Measurements from ENCODE around the gene TMEM79.

The TMEM79 gene

GRCh38 chr1:156284112-156284511 is at the start of gene TMEM79:
TMEM79 (plus strand) TSS chr1:156284325; CDS start chr1:156285227, 902 bp downstream.
- no peak for DNase-seq (ENCODE audit: low read depth in 2 of 2)

DNA sequence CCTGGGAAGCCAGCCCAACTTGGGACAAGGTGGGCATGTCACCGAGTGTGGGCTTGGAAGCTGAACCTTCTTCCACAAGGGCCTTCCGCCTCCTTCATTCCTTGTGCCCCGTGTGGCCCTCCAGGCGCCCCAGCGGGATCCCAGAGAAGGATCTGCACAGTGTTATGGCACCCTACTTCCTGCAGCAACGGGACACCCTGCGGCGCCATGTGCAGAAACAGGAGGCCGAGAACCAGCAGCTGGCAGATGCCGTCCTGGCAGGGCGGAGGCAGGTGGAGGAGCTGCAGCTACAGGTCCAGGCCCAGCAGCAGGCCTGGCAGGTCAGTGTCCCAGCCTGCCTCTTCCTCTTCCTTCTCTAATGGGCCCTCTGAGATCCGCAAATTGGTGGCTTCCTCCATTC is 48.0 kb upstream of the TMEM79 start:
- no peak for DNase-seq (ENCODE audit: low read depth in 2 of 2)

GRCh38 chr1:156238248-156238647 is 45.9 kb upstream of the TMEM79 start:
- no peak for DNase-seq (ENCODE audit: low read depth in 2 of 2)

DNA sequence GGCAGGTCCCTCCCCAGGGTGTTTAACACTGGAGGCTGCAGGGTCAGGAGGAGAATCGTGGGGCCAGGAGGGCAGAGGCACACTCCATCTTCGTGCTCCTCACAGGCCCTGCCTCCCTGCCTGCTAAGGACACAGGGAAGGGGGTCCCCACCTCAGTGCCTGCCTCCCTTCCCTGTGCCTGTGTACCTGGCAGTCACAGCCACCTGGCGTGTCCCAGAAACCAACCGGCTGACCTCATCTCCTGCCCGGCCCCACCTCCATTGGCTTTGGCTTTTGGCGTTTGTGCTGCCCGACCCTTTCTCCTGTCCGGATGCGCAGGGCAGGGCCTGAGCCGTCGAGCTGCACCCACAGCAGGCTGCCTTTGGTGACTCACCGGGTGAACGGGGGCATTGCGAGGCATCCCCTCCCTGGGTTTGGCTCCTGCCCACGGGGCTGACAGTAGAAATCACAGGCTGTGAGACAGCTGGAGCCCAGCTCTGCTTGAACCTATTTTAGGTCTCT is 42.8 kb upstream of the TMEM79 start:
- no peak for DNase-seq (ENCODE audit: low read depth in 2 of 2)

DNA sequence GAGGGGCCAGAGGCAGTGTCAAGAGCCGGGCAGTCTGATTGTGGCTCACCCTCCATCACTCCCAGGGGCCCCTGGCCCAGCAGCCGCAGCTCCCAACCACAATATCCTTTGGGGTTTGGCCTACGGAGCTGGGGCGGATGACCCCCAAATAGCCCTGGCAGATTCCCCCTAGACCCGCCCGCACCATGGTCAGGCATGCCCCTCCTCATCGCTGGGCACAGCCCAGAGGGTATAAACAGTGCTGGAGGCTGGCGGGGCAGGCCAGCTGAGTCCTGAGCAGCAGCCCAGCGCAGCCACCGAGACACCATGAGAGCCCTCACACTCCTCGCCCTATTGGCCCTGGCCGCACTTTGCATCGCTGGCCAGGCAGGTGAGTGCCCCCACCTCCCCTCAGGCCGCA is 42.2 kb upstream of the TMEM79 start, which contains the start of gene BGLAP:
Gene BGLAP (plus strand): TSS at position 259 of the 400 bp plus-strand sequence. CDS start 48 bp downstream, at position 307.
- DNase-seq (ENCODE audit: low read depth in 2 of 2): no peak

GRCh38 chr1:156242738-156243137 is 41.4 kb upstream of the TMEM79 start:
- DNase-seq (ENCODE audit: low read depth in 2 of 2): no peak

GRCh38 chr1:156244126-156244525 is 40.0 kb upstream of the TMEM79 start:
- no peak for DNase-seq (ENCODE audit: low read depth in 2 of 2)

DNA sequence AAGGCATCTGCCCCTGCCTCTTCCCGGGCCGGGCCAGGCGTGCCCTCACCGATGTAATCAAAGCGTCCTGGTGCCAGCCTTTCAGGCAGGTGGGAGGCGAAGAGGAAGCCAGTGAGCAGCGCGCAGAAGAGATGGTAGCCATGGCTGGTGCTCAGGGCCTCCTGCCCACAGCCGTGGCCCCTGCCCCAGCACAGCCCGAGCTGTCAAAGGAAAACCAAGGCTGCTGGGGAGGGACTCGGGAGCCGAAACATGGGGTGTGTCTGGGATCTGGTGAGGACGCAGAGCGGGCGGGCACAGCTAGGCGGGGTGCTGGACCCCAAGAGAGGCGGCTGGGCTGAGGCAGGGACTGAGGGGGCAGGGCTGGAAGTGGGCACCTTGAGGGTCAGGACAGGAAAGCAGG is 39.4 kb upstream of the TMEM79 start:
- DNase-seq (ENCODE audit: low read depth in 2 of 2): no peak

GRCh38 chr1:156245451-156246232 is 38.5 kb upstream of the TMEM79 start:
- DNase-seq (ENCODE audit: low read depth in 2 of 2): no peak

DNA sequence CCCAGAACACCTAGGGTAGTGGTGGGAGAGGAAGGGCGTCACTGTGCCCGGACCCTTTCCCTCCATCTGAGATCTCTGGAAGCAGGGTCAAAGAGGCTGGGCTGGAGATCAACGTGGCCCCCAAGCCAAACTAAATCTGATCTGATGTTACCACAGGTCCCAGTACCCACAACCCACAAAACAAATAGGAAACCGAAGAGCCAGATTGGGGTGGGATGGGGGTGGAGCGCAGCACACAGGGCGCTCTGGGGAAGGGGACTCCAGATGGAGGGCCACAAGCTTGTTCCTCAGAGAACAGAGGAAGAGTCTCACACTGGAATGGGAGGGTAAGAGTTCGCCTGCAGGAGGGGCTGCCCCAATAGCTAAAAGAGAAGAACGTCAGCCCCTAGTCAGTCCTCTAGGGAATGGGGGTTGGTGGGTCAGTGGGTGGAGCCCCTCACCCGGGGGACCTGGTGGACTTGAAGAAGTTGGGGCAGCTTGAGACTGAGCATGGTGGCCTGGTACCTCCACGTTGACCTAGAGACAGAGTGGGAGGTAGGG is 37.8 kb upstream of the TMEM79 start:
- DNase-seq (ENCODE audit: low read depth in 2 of 2): no peak

GRCh38 chr1:156246781-156247459 is 37.2 kb upstream of the TMEM79 start:
- no peak for DNase-seq (ENCODE audit: low read depth in 2 of 2)

GRCh38 chr1:156247460-156248322 is 36.4 kb upstream of the TMEM79 start, which contains the start of gene PAQR6:
PAQR6 (minus strand) TSS chr1:156248056; CDS start chr1:156246731, 1,325 bp downstream.
- DNase-seq (ENCODE audit: low read depth in 2 of 2): no peak

- no peak for DNase-seq (ENCODE audit: low read depth in 2 of 2)
Observed at GRCh38 chr1:156248323-156248683, 35.8 kb upstream of the TMEM79 start.

- DNase-seq (ENCODE audit: low read depth in 2 of 2): no peak
Observed at GRCh38 chr1:156249593-156249992, 34.5 kb upstream of the TMEM79 start.

DNA sequence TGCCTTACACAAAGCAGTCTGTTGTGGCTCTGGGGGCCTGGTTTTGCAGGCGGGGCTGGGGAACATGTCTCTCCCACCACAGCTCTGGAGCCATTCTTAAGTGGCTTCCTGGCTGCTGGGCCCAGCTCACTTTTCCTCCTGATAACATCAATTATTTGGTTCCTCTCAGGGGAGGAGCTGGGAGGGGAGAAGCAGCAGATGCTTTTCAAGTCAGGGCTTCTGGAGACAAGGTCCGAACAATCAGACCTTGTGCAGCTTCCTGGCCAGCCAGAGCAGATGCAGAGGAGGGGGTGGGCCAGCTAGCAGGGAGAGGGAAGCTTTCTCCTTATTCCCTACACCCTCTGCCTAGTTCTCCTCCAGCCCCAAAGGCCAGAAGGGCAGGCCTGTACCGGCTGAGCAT is 32.6 kb upstream of the TMEM79 start:
- no peak for DNase-seq (ENCODE audit: low read depth in 2 of 2)

GRCh38 chr1:156253634-156254033 is 30.5 kb upstream of the TMEM79 start:
- no peak for DNase-seq (ENCODE audit: low read depth in 2 of 2)

DNA sequence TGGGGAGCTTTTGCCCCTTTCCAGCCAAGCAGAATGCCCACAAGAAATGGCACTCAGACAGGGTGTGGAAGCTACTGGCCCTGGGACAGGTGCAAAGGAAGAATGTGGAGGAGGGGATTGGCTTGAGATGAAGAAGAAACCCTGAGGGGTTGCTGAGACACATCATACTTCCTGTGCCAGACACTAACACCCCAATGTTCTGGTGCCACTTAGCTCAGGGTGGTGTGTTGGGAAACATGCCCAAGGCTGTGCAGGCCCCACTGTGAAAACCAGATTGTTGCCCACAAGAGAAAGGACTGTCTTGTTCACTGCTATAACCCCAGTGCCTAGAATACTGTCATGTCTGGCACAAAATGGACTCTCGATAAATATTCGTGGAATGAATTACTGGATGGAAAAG is 26.4 kb upstream of the TMEM79 start:
- DNase-seq (ENCODE audit: low read depth in 2 of 2): no peak

GRCh38 chr1:156258859-156259258 is 25.3 kb upstream of the TMEM79 start:
- no peak for DNase-seq (ENCODE audit: low read depth in 2 of 2)

DNA sequence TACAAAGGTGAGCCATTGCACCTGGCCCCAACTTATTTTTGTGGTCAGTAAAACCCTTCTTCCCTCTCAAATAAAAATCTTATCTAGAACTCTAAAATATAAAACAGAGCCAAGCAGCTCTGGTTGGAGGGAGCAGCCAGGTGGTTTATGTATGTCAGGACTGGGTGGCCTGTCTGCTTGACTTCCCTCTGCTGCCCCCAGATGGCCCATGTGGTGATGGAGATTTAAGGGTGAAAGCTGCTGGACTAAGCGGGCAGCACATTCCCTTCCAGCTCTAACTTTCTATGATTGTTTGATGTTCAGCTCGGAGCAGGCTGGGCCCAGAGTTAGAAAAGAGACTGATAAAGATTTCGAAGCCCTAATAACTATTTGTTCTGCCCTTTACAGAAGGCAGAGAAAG is 24.3 kb upstream of the TMEM79 start:
- no peak for DNase-seq (ENCODE audit: low read depth in 2 of 2)

GRCh38 chr1:156260896-156261295 is 23.2 kb upstream of the TMEM79 start:
- DNase-seq (ENCODE audit: low read depth in 2 of 2): no peak

DNA sequence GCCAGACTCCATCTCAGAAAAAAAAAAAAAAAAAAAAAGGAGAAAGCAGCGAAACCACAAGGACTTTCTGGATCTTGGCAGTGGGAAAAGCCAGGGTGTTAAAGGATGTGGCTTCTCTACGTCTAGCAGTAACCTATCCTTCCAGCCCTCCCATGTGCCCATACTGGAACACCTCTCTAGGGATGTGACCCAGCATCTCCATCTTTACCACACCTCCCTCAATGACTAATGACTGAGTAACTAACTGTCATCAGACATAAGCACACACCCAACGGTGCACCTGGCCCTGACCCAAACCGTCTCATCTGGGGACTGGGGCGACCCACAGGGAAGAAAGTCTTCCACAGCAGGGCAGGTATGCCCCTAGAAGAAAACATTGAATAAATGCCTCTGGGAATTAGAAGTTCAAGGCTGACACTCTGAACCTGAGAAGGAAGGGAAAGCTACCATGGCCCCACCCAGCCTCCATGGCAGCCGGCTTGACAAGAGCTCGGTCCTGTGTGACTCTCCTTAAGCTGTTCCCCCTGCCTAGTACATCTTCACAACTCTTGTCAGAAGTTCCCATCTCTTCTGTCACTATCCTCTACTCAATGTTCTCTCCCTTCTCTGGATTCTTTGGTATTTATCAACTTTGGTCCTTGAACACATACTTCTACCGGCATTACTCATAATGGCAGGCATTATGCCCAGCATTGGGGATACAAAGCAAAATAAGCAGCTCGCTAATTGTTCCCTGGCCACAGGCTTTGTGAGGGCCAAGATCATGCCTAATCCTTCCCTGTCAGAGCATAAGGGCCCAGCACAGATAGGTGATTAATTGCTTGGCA is 21.5 kb upstream of the TMEM79 start:
- no peak for DNase-seq (ENCODE audit: low read depth in 2 of 2)

Measured in stimulated activated CD8-positive, alpha-beta memory T cell treated with anti-CD3 and anti-CD28 coated beads, Interleukin-2, amount 100 ng/mL, for 48 hours (primary cell).